ENCODE data around the gene MRPL48.
"Not testable (repeated sequence)": the region's sequence is repeated elsewhere in the genome, so short reads cannot be mapped to it uniquely, and the experiment has no call there.

MRPL48 gene

DNA sequence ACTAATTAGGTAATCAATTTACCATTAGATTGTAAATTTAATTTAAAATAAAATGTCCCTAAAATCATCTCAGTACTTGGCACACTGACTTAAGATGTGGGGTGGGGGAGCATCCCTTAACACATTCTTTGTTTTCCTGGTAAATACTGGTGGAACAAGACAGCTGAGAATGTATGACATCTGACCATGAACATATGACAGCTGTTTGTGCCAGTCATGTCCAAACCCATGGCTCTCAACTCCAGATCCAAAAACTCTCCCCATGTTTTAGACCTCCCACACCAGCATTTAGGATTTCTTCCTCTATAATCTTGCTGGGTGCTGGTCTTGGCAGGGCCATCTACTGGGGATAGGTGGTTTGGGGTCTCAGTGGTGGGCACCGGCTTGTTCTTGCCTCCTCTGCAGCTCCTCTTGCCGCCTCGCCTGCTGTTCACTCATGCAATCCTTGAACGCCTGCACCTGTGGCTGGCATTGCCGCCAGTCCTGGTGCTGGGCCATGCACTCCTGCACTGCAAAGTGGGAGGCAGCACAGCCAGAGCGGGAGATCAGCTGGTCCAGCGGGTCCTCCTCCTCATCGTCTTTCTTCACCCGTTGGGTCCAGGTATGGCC, 85.2 kb downstream of the MRPL48 start:
- H3K9ac ChIP-seq (ENCODE audit: low read length), result no peak overlapping the region
- no peak for DNase-seq (ENCODE audit: low read depth)
- H3K4me1 ChIP-seq (ENCODE audit: control insufficient read depth, insufficient read depth, low read length), result peaks cover 31% of the 10 kb centered on the region
- no peak overlapping the region for H3K4me3 ChIP-seq (ENCODE audit: low read length)
- H3K9me3 ChIP-seq (ENCODE audit: control insufficient read depth, low read length), result no peaks in the 10 kb centered on the region
- H3K36me3 ChIP-seq (ENCODE audit: control insufficient read depth, insufficient read depth, low read length, severe bottlenecking), result peaks cover 37% of the 10 kb centered on the region
- H3K27me3 ChIP-seq (replicated peaks; ENCODE audit: control insufficient read depth, insufficient read depth, low read length), result no peaks in the 10 kb centered on the region

DNA sequence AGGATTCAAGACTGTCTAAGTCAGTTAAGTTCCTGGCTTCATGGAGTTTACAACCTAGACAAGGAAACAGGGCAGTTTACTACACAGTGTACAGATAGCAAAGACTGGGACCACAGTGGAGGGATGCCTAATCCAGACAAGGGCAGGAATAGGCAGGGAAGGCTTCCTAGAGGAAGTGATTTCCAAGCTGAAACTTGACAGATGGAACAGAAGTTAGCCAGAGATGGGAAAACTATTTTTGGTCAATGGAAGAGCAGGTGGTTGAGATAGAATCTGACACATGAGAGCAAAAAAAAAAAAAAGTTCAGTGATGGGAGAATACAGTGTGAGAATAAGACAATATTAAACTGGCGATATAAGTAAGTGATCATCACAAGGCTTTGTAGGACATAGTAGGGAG, 87.7 kb downstream of the MRPL48 start:
- Histone ChIP-seq H3K4me3 (ENCODE audit: low read length) (peak overlapping the region; percentile 91), H3K36me3 (ENCODE audit: control insufficient read depth, insufficient read depth, low read length, severe bottlenecking) (peaks cover 37% of the 10 kb centered on the region), H3K9me3 (ENCODE audit: control insufficient read depth, low read length) (no peaks in the 10 kb centered on the region), H3K9ac (ENCODE audit: low read length) (peak overlapping the region; percentile 92), H3K27me3 (replicated peaks; ENCODE audit: control insufficient read depth, insufficient read depth, low read length) (no peaks in the 10 kb centered on the region), H3K4me1 (ENCODE audit: control insufficient read depth, insufficient read depth, low read length) (peaks cover 17% of the 10 kb centered on the region)
- DNase-seq (ENCODE audit: low read depth), result no peak

DNA sequence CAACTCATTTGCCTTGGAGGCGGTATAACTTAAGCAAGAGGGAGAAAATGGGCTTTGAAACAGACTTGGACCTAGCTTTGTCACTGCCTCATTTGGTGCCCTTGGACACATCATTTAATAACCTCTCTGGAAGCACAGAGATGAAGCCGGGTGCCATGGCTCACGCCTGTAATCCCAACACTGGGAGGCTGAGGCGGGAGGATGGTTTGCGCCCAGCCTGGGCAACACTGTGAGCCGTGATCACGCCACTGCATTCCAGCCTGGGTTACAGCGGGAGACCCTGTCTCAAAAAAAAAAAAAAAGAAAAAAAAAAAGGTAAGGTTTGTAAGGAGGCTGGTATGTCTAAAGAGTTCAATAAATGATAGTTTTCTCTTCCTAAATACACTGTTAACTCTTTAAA, 88.2 kb downstream of the MRPL48 start:
- H3K9ac ChIP-seq (ENCODE audit: low read length), result peak overlapping the region; percentile 92
- no peaks in the 10 kb centered on the region for H3K9me3 ChIP-seq (ENCODE audit: control insufficient read depth, low read length)
- no peaks in the 10 kb centered on the region for H3K27me3 ChIP-seq (replicated peaks; ENCODE audit: control insufficient read depth, insufficient read depth, low read length)
- H3K4me1 ChIP-seq (ENCODE audit: control insufficient read depth, insufficient read depth, low read length), result peaks cover 17% of the 10 kb centered on the region
- peaks cover 37% of the 10 kb centered on the region for H3K36me3 ChIP-seq (ENCODE audit: control insufficient read depth, insufficient read depth, low read length, severe bottlenecking)
- peak; percentile 32 for DNase-seq (ENCODE audit: low read depth)
- H3K4me3 ChIP-seq (ENCODE audit: low read length), result peak overlapping the region; percentile 91

DNA sequence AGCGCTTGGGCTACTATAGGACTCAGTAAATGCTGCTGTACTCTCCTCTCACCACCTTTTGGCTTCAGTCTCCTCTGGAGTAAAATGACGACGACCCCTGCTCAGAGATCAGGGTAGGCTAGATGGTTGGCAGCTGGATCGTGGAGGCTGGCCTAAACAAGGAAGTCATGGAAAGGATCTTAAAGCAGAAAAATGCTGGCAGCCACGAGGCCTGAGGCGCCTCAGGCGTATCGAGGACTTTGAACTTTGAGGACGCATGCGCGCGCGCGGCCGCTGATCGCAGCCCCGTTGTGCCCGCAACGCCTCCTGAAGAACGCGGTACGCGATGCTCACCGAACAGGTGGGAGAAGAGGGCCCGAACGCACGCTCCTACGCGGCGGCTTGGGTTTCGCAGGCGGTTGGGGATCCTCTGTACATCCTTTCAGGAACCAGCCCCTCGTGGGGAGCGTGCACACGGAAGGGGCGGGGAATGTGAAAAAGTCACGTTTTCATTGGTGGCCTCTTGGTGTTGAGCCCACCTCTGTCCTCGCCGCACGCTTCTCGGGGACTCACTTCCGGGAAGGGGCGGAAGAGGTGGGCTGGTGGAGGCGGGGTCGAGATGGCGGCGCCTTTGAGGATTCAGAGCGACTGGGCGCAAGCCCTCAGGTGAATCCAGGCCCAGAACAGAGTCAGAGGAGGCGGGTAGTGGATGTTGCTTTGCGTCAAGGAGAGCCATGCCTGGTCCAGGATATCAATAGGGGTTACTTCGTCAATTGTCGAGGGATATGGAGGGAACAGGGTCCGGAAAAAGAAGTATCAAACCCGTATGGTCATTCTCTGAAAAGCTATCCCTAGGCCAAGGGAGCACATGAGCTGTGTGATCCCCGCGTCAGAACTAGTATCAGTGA, 89.0 kb downstream of the MRPL48 start, which contains the start of the genes COA4 and PAAF1:
Gene COA4, minus strand, starts transcription at position 423 of the 887 bp plus-strand sequence. CDS start 3,468 bp downstream, outside the sequence.
Gene PAAF1, plus strand, starts transcription at position 576 of the 887 bp plus-strand sequence. Its CDS starts 23 bp downstream, at position 599.
- Histone ChIP-seq H3K9ac (ENCODE audit: low read length) (peak within 1 kb of the TSS; percentile 92), H3K27me3 (replicated peaks; ENCODE audit: control insufficient read depth, insufficient read depth, low read length) (no peaks in the 10 kb centered on the region), H3K36me3 (ENCODE audit: control insufficient read depth, insufficient read depth, low read length, severe bottlenecking) (peaks cover 30% of the 10 kb centered on the region), H3K9me3 (ENCODE audit: control insufficient read depth, low read length) (no peaks in the 10 kb centered on the region), H3K4me1 (ENCODE audit: control insufficient read depth, insufficient read depth, low read length) (peaks cover 17% of the 10 kb centered on the region), H3K4me3 (ENCODE audit: low read length) (peak within 1 kb of the TSS; percentile 91)
- DNase-seq (ENCODE audit: low read depth), result peak; percentile 98

GRCh38 chr11:73878771-73879170, 91.1 kb downstream of the MRPL48 start:
- no peaks in the 10 kb centered on the region for H3K9me3 ChIP-seq (ENCODE audit: control insufficient read depth, low read length)
- peaks cover 17% of the 10 kb centered on the region for H3K4me1 ChIP-seq (ENCODE audit: control insufficient read depth, insufficient read depth, low read length)
- H3K4me3 ChIP-seq (ENCODE audit: low read length), result no peak overlapping the region
- H3K36me3 ChIP-seq (ENCODE audit: control insufficient read depth, insufficient read depth, low read length, severe bottlenecking), result peaks cover 9% of the 10 kb centered on the region
- no peaks in the 10 kb centered on the region for H3K27me3 ChIP-seq (replicated peaks; ENCODE audit: control insufficient read depth, insufficient read depth, low read length)
- H3K9ac ChIP-seq (ENCODE audit: low read length), result no peak overlapping the region
- DNase-seq (ENCODE audit: low read depth), result no peak

DNA sequence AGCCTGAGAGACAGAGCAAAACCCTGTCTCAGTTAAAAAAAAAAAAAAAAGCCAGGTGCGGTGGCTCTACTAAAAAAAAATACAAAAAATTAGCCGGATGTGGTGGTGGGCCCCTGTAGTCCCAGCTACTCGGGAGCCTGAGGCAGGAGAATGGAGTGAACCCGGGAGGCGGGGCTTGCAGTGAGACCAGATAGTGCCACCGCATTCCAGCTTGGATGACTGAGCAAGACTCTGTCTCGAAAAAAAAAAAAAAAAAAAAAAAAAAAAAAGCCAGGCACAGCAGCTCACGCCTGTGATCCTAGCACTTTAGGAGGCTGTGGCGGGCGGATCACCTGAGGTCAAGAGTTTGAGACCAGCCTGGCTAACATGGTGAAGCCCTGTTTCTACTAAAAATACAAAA, 92.8 kb downstream of the MRPL48 start:
- H3K36me3 ChIP-seq (ENCODE audit: control insufficient read depth, insufficient read depth, low read length, severe bottlenecking); H3K9me3 ChIP-seq (ENCODE audit: control insufficient read depth, low read length); H3K9ac ChIP-seq (ENCODE audit: low read length); H3K27me3 ChIP-seq (replicated peaks; ENCODE audit: control insufficient read depth, insufficient read depth, low read length); DNase-seq (ENCODE audit: low read depth); H3K4me3 ChIP-seq (ENCODE audit: low read length): not testable (repeated sequence)
- peaks cover 13% of the 10 kb centered on the region for H3K4me1 ChIP-seq (ENCODE audit: control insufficient read depth, insufficient read depth, low read length)

- H3K9ac ChIP-seq (ENCODE audit: low read length), result no peak overlapping the region
- H3K36me3 ChIP-seq (ENCODE audit: control insufficient read depth, insufficient read depth, low read length, severe bottlenecking), result no peaks in the 10 kb centered on the region
- peaks cover 4% of the 10 kb centered on the region for H3K4me1 ChIP-seq (ENCODE audit: control insufficient read depth, insufficient read depth, low read length)
- DNase-seq (ENCODE audit: low read depth), result no peak
- H3K9me3 ChIP-seq (ENCODE audit: control insufficient read depth, low read length), result no peaks in the 10 kb centered on the region
- no peak overlapping the region for H3K4me3 ChIP-seq (ENCODE audit: low read length)
- H3K27me3 ChIP-seq (replicated peaks; ENCODE audit: control insufficient read depth, insufficient read depth, low read length), result no peaks in the 10 kb centered on the region
These were observed 96.2 kb downstream of the MRPL48 start for GRCh38 chr11:73883856-73884255.

DNA sequence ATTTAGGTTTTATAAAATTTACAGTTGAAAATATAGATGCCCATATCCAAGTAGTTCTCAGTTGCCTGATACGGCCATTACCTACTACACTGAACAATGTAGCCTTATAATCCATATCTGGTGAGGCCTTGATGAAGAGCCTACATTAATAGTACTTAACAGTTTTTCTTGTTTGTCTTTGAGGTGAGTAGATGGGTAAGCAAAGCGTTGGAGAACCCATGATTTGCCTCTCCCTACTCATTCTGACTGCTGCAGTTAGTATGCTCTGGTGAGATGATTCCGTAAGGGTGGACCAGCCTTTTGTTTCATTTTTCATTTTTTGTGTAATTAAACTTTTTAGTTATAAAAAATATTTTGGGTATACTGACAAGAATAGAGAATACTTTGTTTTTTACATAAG, 100.6 kb downstream of the MRPL48 start:
- Histone ChIP-seq H3K9me3 (ENCODE audit: control insufficient read depth, low read length) (no peaks in the 10 kb centered on the region), H3K36me3 (ENCODE audit: control insufficient read depth, insufficient read depth, low read length, severe bottlenecking) (peaks cover 12% of the 10 kb centered on the region), H3K4me1 (ENCODE audit: control insufficient read depth, insufficient read depth, low read length) (peaks cover 17% of the 10 kb centered on the region), H3K27me3 (replicated peaks; ENCODE audit: control insufficient read depth, insufficient read depth, low read length) (no peaks in the 10 kb centered on the region), H3K4me3 (ENCODE audit: low read length) (no peak overlapping the region), H3K9ac (ENCODE audit: low read length) (no peak overlapping the region)
- no peak for DNase-seq (ENCODE audit: low read depth)

DNA sequence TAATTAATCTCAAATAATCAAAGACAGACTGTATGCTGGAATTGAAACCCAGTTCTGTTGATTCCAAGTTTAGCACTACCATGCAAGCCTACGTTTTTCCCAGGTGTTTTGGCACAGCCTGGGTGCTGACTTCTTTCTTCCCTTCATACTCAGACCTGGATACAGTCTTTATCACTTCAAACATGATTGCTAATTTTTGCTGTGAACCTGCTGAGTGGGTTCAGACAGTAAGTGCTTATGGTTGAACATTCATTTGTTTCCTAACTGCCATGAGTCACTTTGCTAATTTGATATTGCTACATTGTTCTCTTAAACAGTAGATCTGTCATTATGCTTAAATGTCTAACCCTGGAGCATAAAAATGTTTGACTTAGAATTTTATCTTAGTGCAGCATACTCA, 101.3 kb downstream of the MRPL48 start:
- H3K27me3 ChIP-seq (replicated peaks; ENCODE audit: control insufficient read depth, insufficient read depth, low read length), result no peaks in the 10 kb centered on the region
- H3K36me3 ChIP-seq (ENCODE audit: control insufficient read depth, insufficient read depth, low read length, severe bottlenecking), result peaks cover 12% of the 10 kb centered on the region
- no peak overlapping the region for H3K4me3 ChIP-seq (ENCODE audit: low read length)
- H3K9ac ChIP-seq (ENCODE audit: low read length), result peak overlapping the region; percentile 17
- peaks cover 17% of the 10 kb centered on the region for H3K4me1 ChIP-seq (ENCODE audit: control insufficient read depth, insufficient read depth, low read length)
- peak; percentile 66 for DNase-seq (ENCODE audit: low read depth)
- no peaks in the 10 kb centered on the region for H3K9me3 ChIP-seq (ENCODE audit: control insufficient read depth, low read length)

GRCh38 chr11:73889536-73889935, 101.9 kb downstream of the MRPL48 start:
- Histone ChIP-seq H3K4me3 (ENCODE audit: low read length) (no peak overlapping the region), H3K9ac (ENCODE audit: low read length) (peak overlapping the region; percentile 17), H3K9me3 (ENCODE audit: control insufficient read depth, low read length) (no peaks in the 10 kb centered on the region), H3K27me3 (replicated peaks; ENCODE audit: control insufficient read depth, insufficient read depth, low read length) (no peaks in the 10 kb centered on the region), H3K36me3 (ENCODE audit: control insufficient read depth, insufficient read depth, low read length, severe bottlenecking) (peaks cover 12% of the 10 kb centered on the region), H3K4me1 (ENCODE audit: control insufficient read depth, insufficient read depth, low read length) (peaks cover 17% of the 10 kb centered on the region)
- DNase-seq (ENCODE audit: low read depth), result no peak

GRCh38 chr11:73893041-73893440, 105.4 kb downstream of the MRPL48 start:
- Histone ChIP-seq H3K4me1 (ENCODE audit: control insufficient read depth, insufficient read depth, low read length) (peaks cover 24% of the 10 kb centered on the region), H3K9me3 (ENCODE audit: control insufficient read depth, low read length) (no peaks in the 10 kb centered on the region), H3K27me3 (replicated peaks; ENCODE audit: control insufficient read depth, insufficient read depth, low read length) (no peaks in the 10 kb centered on the region), H3K36me3 (ENCODE audit: control insufficient read depth, insufficient read depth, low read length, severe bottlenecking) (peaks cover 12% of the 10 kb centered on the region), H3K4me3 (ENCODE audit: low read length) (no peak overlapping the region), H3K9ac (ENCODE audit: low read length) (no peak overlapping the region)
- DNase-seq (ENCODE audit: low read depth), result no peak

All from adipocyte (in vitro differentiated cells).